NCI-H748 (cell line): ENCODE data around the gene TTYH3.
A peak's percentile ranks its signal among the peaks of the same experiment; 100 is the strongest.
"Not testable (repeated sequence)": the region's sequence is repeated elsewhere in the genome, so short reads cannot be mapped to it uniquely, and the experiment has no call there.

ENCODE experiments used
- DNase-seq: peaks from one replicate; lab custom pipeline; 2025; ENCODE audit not compliant: unreplicated experiment; lab: John Stamatoyannopoulos, UW

Gene TTYH3

GRCh38 chr7:2681929-2682799 is 50.4 kb downstream of the TTYH3 start:
- DNase-seq: no peak

GRCh38 chr7:2684501-2684900 is 52.7 kb downstream of the TTYH3 start:
- no peak for DNase-seq

GRCh38 chr7:2686101-2686500 is 54.3 kb downstream of the TTYH3 start:
- DNase-seq: no peak

GRCh38 chr7:2687338-2687869 is 55.6 kb downstream of the TTYH3 start:
- peak; percentile 66 for DNase-seq

- DNase-seq: no peak
These were observed 56.1 kb downstream of the TTYH3 start, which contains the start of gene AMZ1 for GRCh38 chr7:2687881-2688318. AMZ1 (plus strand) TSS chr7:2688202; CDS start chr7:2700452, 12,250 bp downstream.

GRCh38 chr7:2688409-2689342 is 56.9 kb downstream of the TTYH3 start:
- DNase-seq: peak; percentile 26

GRCh38 chr7:2689343-2689847 is 57.6 kb downstream of the TTYH3 start:
- DNase-seq: no peak

- no peak for DNase-seq
These were observed 58.3 kb downstream of the TTYH3 start for GRCh38 chr7:2689951-2690705.

- no peak for DNase-seq
These were observed 59.4 kb downstream of the TTYH3 start for GRCh38 chr7:2691011-2691707.

- DNase-seq: not testable (repeated sequence)
These were observed 60.2 kb downstream of the TTYH3 start for GRCh38 chr7:2691932-2692439.

GRCh38 chr7:2692543-2692942 is 60.8 kb downstream of the TTYH3 start:
- no peak for DNase-seq

GRCh38 chr7:2693420-2694121 is 61.8 kb downstream of the TTYH3 start:
- not testable (repeated sequence) for DNase-seq

GRCh38 chr7:2694122-2694436 is 62.3 kb downstream of the TTYH3 start:
- DNase-seq: not testable (repeated sequence)

GRCh38 chr7:2698581-2699288 is 66.9 kb downstream of the TTYH3 start:
- no peak for DNase-seq

- DNase-seq: no peak
These were observed 67.5 kb downstream of the TTYH3 start for GRCh38 chr7:2699289-2699620.

- no peak for DNase-seq
These were observed 68.5 kb downstream of the TTYH3 start for GRCh38 chr7:2700141-2700850.

GRCh38 chr7:2701424-2701823 is 69.6 kb downstream of the TTYH3 start:
- no peak for DNase-seq
